Mesenchymal stem cell (in vitro differentiated cells and primary cell): ENCODE measurements around the gene SPSB3.

Experiments used
- DNase-seq: peaks from one replicate; pipeline ENCODE4 v3.0.0-alpha.2; 2013
- H2AFZ ChIP-seq: one replicate; pipeline ENCODE4 v1.6.1; 2013; ENCODE audit warnings: low read depth, mild to moderate bottlenecking, control low read depth, inconsistent platforms, low read length, moderate library complexity
- H2AK5ac ChIP-seq: 2 replicates; pipeline ENCODE4 v1.6.1; 2013; ENCODE audit warnings: low read length, moderate library complexity, mild to moderate bottlenecking, inconsistent platforms; ENCODE audit not compliant: severe bottlenecking
- H2BK120ac ChIP-seq: one replicate; pipeline ENCODE4 v1.6.1; 2013; ENCODE audit warnings: low read depth, mild to moderate bottlenecking, inconsistent platforms, low read length, moderate library complexity
- H2BK12ac ChIP-seq, 2 experiments: one replicate each; pipeline ENCODE4 v1.6.1; 2013; ENCODE audit warnings: inconsistent platforms in 2 of 2, low read length in 2 of 2, mild to moderate bottlenecking in 2 of 2, moderate library complexity in 2 of 2, control low read depth in 1 of 2
- H2BK15ac ChIP-seq: one replicate; pipeline ENCODE4 v1.6.1; 2013; ENCODE audit warnings: mild to moderate bottlenecking, low read depth, inconsistent platforms; ENCODE audit not compliant: poor library complexity, severe bottlenecking
- H2BK5ac ChIP-seq: 2 replicates; pipeline ENCODE4 v1.6.1; 2013; ENCODE audit warnings: low read depth, mild to moderate bottlenecking, low read length, control low read depth, inconsistent platforms; ENCODE audit not compliant: poor library complexity, severe bottlenecking
- H3K14ac ChIP-seq, 2 experiments: one replicate each; pipeline ENCODE4 v1.6.1; 2013; ENCODE audit warnings: inconsistent platforms in 2 of 2, low read length in 2 of 2, control low read depth in 1 of 2, mild to moderate bottlenecking in 1 of 2, moderate library complexity in 1 of 2
- H3K18ac ChIP-seq, 2 experiments: one replicate each; pipeline ENCODE4 v1.6.1; 2013; ENCODE audit warnings: inconsistent platforms in 2 of 2, low read length in 2 of 2, control low read depth in 1 of 2, low read depth in 1 of 2, mild to moderate bottlenecking in 1 of 2
- H3K23ac ChIP-seq, 2 experiments: one replicate each; pipeline ENCODE4 v1.6.1; 2013; ENCODE audit warnings: inconsistent platforms in 2 of 2, low read length in 2 of 2, mild to moderate bottlenecking in 2 of 2, moderate library complexity in 2 of 2, control low read depth in 1 of 2
- H3K27ac ChIP-seq: 2 replicates; pipeline ENCODE4 v1.5.1; 2013; ENCODE audit warnings: mild to moderate bottlenecking, moderate library complexity, low read length, control low read depth, inconsistent platforms; ENCODE audit not compliant: poor library complexity, severe bottlenecking
- H3K27me3 ChIP-seq, 2 experiments: 2 replicates each; pipeline versions ENCODE4 v1.6.1 to v1.7.0; 2013; ENCODE audit warnings: low read length in 2 of 2, mild to moderate bottlenecking in 2 of 2, moderate library complexity in 2 of 2, control low read depth in 1 of 2, inconsistent platforms in 1 of 2; ENCODE audit not compliant: control insufficient read depth in 1 of 2, insufficient read depth in 1 of 2
- H3K36me3 ChIP-seq, 2 experiments: 2 replicates each; pipeline versions ENCODE4 v1.6.1 to v1.7.0; 2013; ENCODE audit warnings: low read length in 2 of 2, control low read depth in 1 of 2, inconsistent platforms in 1 of 2, low read depth in 1 of 2, mild to moderate bottlenecking in 1 of 2; ENCODE audit not compliant: insufficient read depth in 2 of 2, control insufficient read depth in 1 of 2
- H3K4ac ChIP-seq, 2 experiments: one replicate each; pipeline ENCODE4 v1.6.1; 2013; ENCODE audit warnings: inconsistent platforms in 2 of 2, low read length in 2 of 2, mild to moderate bottlenecking in 2 of 2, moderate library complexity in 2 of 2, control low read depth in 1 of 2, low read depth in 1 of 2
- H3K4me1 ChIP-seq: 2 replicates; pipeline ENCODE4 v1.6.1; 2013; ENCODE audit warnings: low read depth, low read length, control low read depth; ENCODE audit not compliant: control insufficient read depth, insufficient read depth
- H3K4me2 ChIP-seq: 2 replicates; pipeline ENCODE4 v1.6.1; 2013; ENCODE audit warnings: low read length, mild to moderate bottlenecking, inconsistent platforms; ENCODE audit not compliant: poor library complexity, severe bottlenecking
- H3K4me3 ChIP-seq, 2 experiments: 2 replicates each; pipeline versions ENCODE4 v1.5.1 to v1.7.0; 2013; ENCODE audit warnings: low read length in 2 of 2, mild to moderate bottlenecking in 2 of 2, control low read depth in 1 of 2, low read depth in 1 of 2; ENCODE audit not compliant: insufficient read depth in 1 of 2
- H3K79me1 ChIP-seq: replicated peaks from 2 replicates; pipeline ENCODE4 v1.6.1; 2013; ENCODE audit warnings: mild to moderate bottlenecking, control low read depth, low read length, inconsistent platforms; ENCODE audit not compliant: poor library complexity, severe bottlenecking
- H3K9ac ChIP-seq: 2 replicates; pipeline ENCODE4 v1.7.0; 2013; ENCODE audit warnings: mild to moderate bottlenecking, low read length, moderate library complexity
- H3K9me3 ChIP-seq: 2 replicates; pipeline ENCODE4 v1.7.0; 2013; ENCODE audit warnings: mild to moderate bottlenecking, low read length; ENCODE audit not compliant: control insufficient read depth
- H4K8ac ChIP-seq: one replicate; pipeline ENCODE4 v1.6.1; 2013; ENCODE audit warnings: inconsistent platforms, mild to moderate bottlenecking, low read length, moderate library complexity
- H4K91ac ChIP-seq: one replicate; pipeline ENCODE4 v1.6.1; 2013; ENCODE audit warnings: mild to moderate bottlenecking, low read length, inconsistent platforms
- WGBS: methylation state at CpG from one replicate; pipeline ENCODE4 v1.1.7; 2013; ENCODE audit warnings: mixed read lengths; 5-methylcytosine and 5-hydroxymethylcytosine counted together

The SPSB3 gene

GRCh38 chr16:1792836-1793577, 10.6 kb upstream of the SPSB3 start:
- peaks cover 16% of the 10 kb centered on the region for H3K79me1 ChIP-seq
- no peak for DNase-seq
- H3K4me2 ChIP-seq: no peak overlapping the region
- no peak overlapping the region for H2AFZ ChIP-seq
- no peak overlapping the region for H3K9ac ChIP-seq
- peaks cover 6% of the 10 kb centered on the region for H3K4me1 ChIP-seq
- H4K91ac ChIP-seq: no peak overlapping the region
- H2BK5ac ChIP-seq: no peak overlapping the region
- H3K4ac ChIP-seq: no peak overlapping the region
- H3K27ac ChIP-seq: no peak overlapping the region
- H2AK5ac ChIP-seq: no peak overlapping the region
- no peak overlapping the region for H4K8ac ChIP-seq
- no peak overlapping the region for H2BK15ac ChIP-seq
- no peak overlapping the region for H2BK12ac ChIP-seq
- 95% methylated on average over 32 of the region's 33 CpGs for WGBS
- no peaks in the 10 kb centered on the region for H3K27me3 ChIP-seq
- peaks cover 4% of the 10 kb centered on the region for H3K9me3 ChIP-seq
- no peak overlapping the region for H3K18ac ChIP-seq
- no peak overlapping the region for H2BK120ac ChIP-seq
- peaks cover 17 to 59% of the 10 kb centered on the region in 2 experiments for H3K36me3 ChIP-seq
- H3K4me3 ChIP-seq: no peak overlapping the region
- H3K23ac ChIP-seq: no peak overlapping the region
- H3K14ac ChIP-seq: no peak overlapping the region

GRCh38 chr16:1791943-1792812, 9.8 kb upstream of the SPSB3 start:
- Histone ChIP-seq H3K23ac (no peak overlapping the region), H3K14ac (no peak overlapping the region), H4K8ac (no peak overlapping the region), H3K27ac (no peak overlapping the region), H4K91ac (no peak overlapping the region), H3K79me1 (peaks cover 23% of the 10 kb centered on the region), H2BK12ac (no peak overlapping the region), H3K9ac (no peak overlapping the region), H3K18ac (no peak overlapping the region), H2BK5ac (no peak overlapping the region), H3K27me3 (no peaks in the 10 kb centered on the region), H3K4me1 (peaks cover 6% of the 10 kb centered on the region), H3K4me3 (no peak overlapping the region), H3K36me3 (peaks cover 17 to 67% of the 10 kb centered on the region in 2 experiments), H3K4me2 (no peak overlapping the region), H2BK15ac (no peak overlapping the region), H3K4ac (no peak overlapping the region), H3K9me3 (no peaks in the 10 kb centered on the region), H2AFZ (no peak overlapping the region), H2AK5ac (no peak overlapping the region), H2BK120ac (no peak overlapping the region)
- DNase-seq: no peak
- WGBS: 93% methylated on average over 59 of the region's 59 CpGs

GRCh38 chr16:1791256-1791942, 9.0 kb upstream of the SPSB3 start:
- no peak overlapping the region for H2BK120ac ChIP-seq

More at GRCh38 chr16:1791256-1791942, 9.0 kb upstream of the SPSB3 start:
- peaks cover 30% of the 10 kb centered on the region for H3K79me1 ChIP-seq
- H2AFZ ChIP-seq: no peak overlapping the region
- H3K23ac ChIP-seq: no peak overlapping the region
- H3K4me2 ChIP-seq: no peak overlapping the region
- H3K9me3 ChIP-seq: no peaks in the 10 kb centered on the region
- H3K14ac ChIP-seq: no peak overlapping the region
- no peak overlapping the region for H3K18ac ChIP-seq
- peaks cover 23 to 75% of the 10 kb centered on the region in 2 experiments for H3K36me3 ChIP-seq
- H4K91ac ChIP-seq: no peak overlapping the region
- no peaks in the 10 kb centered on the region for H3K27me3 ChIP-seq
- no peak overlapping the region for H3K4ac ChIP-seq
- no peak overlapping the region for H2BK12ac ChIP-seq
- no peak overlapping the region for H3K4me3 ChIP-seq
- 96% methylated on average over 53 of the region's 53 CpGs for WGBS
- H4K8ac ChIP-seq: no peak overlapping the region
- no peak overlapping the region for H3K9ac ChIP-seq
- peaks cover 7% of the 10 kb centered on the region for H3K4me1 ChIP-seq
- DNase-seq: no peak
- H2BK5ac ChIP-seq: no peak overlapping the region
- H2BK15ac ChIP-seq: no peak overlapping the region
- no peak overlapping the region for H3K27ac ChIP-seq
- no peak overlapping the region for H2AK5ac ChIP-seq
